Dermis blood vessel endothelial cell (primary cell): Measurements from ENCODE around the gene CARM1. TPM values are rescaled to one million over a fixed set of nuclear protein-coding genes. Genes with fewer than 3 reads are reported as not detected.
A peak's percentile ranks its signal among the peaks of the same experiment; 100 is the strongest.

Experiments used
- DNase-seq: peaks from one replicate; pipeline ENCODE4 v3.0.0; 2010
- total RNA-seq: library from RNA; depleted of rRNA; stranded (reverse); fragments of >200 nt; gene quantifications from 2 replicates; pipeline ENCODE4 v1.2.3, GENCODE V29; 2014

The CARM1 gene
- total RNA-seq, 1 donor from 2014 or later: 19.2 TPM

DNA sequence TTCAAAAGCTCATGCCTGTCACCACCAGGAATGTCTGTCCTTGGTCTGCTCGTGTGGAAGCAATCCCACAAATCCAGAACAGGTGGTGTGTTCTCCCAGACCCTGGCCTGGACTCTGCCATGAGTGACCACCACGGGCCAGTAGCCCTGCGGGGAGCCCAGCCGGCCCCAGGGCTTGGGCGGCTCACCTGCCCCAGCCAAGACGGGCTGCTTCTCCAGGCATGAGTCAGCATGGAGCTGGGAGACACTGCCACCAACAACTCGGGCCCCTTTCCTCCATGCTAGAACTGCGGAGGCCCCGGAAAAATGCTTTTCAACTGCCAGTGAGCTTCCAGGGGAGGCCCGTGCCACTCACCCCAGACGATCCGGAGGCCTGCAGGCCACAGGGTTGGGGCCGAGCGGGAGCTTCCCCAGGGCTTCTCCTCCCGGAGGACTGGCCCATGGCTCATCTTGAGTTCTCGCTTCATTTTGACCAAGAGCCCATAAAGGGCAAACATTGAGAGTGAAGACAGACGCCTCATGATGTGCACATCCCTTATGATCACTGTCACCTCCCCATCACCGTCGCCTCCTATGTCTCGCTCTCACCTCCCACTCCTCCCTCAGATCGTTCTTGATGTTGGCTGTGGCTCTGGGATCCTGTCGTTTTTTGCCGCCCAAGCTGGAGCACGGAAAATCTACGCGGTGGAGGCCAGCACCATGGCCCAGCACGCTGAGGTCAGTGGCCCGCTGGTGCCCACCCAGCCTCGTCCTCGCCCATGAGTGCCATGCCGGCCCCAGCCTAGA lies 40.4 kb downstream of the CARM1 start:
- DNase-seq: no peak

DNA sequence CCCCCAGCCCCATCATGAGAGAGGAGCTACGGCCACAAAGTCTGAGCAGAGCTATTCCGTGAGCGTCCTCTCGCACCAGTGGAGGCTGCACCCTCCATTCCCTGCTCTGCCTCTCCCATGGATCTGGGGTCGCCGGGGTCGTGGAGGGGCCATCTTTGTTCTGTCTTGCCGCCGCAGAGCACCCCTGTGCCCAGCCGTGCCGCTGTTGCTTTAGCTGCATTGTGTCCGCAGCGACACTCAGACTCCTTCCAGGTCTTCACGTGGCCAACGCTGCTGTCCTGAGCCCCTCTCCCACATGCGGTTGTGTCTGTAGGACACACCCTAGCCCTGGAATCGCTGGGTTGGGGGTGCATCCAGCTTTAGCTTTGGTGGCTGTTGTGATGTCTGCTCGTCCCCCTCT lies 41.3 kb downstream of the CARM1 start:
- no peak for DNase-seq

DNA sequence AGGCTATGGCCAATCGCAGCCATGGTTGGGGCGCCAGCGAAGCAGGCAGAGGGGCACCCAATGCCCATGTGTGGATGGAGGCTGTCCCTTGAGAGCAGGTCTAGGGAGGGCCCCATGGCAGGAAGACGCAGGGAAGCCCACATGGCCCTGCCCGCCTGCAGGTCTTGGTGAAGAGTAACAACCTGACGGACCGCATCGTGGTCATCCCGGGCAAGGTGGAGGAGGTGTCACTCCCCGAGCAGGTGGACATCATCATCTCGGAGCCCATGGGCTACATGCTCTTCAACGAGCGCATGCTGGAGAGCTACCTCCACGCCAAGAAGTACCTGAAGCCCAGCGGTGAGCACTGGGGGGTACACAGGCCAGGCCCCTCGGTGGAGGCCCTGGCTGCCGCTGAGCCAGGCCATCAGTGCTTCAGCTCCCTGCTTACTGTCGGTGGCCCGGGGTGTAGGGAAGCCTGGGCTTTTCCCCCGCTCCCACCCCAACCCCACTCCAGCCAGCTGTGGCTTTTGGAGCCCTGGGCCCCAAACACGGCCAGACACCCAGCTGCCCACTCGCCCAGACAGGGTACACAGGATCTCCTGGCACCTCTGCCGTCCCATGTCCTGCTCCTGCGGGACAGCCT lies 42.5 kb downstream of the CARM1 start:
- DNase-seq: no peak

DNA sequence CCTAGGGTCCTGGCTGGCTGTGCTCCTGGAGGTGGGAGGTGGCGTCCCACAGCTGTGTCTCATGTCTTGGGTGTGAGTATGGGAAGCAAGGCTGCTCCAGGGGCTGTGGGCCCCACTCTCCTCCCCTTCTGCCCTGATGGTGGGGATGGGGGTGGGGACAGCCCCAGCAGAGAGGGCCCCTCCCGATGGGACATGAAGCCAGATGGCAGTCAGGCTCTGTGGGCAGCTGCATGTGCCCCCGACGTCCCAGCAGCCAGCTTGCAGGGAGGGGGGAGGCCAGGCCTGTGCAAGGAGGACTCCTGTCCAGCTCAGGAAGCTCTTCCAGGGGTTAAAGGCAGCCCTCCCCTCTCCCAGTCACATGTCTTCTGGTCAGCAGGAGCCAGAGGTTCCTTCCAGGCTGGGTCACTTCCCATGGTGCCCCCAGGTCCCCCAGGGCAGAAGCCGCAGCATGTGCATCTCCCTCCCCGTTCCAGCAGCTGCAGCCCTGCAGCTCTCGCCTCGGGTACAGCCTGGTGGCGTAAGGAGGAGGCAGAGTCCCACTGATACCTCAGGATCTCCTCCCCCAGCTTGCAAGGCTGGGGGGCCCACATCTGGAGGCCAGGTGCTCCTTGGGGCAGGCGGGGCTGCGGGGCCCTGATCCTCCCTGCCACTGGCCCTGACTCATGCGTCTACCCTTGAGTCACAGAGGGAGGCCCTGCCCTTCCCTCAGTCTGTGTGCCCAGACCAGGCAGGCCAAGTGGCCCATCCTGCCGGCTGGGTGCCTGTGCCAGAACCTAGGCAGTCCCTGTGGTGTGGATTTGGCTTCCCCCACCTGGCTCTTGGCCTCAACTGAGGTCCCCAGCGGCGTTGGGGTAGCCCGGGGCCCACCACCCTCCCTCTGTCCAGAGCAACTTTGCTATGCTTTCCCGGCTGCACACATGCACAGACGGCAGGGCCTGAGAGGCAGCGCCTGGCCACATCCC lies 44.1 kb downstream of the CARM1 start:
- DNase-seq: no peak

DNA sequence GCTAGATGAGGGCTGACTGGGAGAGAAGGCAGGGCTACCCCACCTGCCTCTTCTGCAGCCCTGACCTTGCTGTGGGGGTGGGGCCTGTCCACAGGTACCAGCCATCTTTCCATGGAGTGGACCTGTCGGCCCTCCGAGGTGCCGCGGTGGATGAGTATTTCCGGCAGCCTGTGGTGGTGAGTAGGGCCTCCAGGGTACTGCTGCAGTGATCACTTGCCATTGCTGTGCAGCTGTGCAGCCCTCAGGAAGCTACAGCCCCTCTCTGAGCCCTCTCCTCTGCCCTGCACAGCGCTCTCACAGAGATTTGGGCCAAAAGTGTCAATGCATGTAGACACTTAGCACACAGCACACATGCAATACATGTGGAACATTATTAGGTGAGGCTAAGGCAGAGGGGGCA lies 45.2 kb downstream of the CARM1 start:
- no peak for DNase-seq

DNA sequence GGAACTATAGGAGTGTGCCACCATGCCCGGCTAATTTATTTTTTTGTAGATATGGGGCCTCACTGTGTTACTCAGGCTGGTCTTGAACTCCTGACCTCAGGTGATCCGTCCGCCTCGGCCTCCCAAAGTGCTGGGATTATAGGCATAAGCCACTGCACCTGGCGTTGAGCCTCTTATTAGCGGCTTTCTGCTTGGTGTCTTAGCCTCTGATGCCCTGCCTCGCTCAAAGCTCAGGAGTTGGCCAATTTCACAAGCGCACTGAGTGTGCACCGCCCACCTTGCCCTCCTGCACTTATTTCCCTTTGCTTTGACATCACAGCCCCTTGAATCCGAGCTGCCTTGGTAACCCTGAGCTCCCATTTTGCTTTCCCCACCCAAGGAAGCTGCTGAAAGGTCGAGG lies 47.0 kb downstream of the CARM1 start:
- no peak for DNase-seq

DNA sequence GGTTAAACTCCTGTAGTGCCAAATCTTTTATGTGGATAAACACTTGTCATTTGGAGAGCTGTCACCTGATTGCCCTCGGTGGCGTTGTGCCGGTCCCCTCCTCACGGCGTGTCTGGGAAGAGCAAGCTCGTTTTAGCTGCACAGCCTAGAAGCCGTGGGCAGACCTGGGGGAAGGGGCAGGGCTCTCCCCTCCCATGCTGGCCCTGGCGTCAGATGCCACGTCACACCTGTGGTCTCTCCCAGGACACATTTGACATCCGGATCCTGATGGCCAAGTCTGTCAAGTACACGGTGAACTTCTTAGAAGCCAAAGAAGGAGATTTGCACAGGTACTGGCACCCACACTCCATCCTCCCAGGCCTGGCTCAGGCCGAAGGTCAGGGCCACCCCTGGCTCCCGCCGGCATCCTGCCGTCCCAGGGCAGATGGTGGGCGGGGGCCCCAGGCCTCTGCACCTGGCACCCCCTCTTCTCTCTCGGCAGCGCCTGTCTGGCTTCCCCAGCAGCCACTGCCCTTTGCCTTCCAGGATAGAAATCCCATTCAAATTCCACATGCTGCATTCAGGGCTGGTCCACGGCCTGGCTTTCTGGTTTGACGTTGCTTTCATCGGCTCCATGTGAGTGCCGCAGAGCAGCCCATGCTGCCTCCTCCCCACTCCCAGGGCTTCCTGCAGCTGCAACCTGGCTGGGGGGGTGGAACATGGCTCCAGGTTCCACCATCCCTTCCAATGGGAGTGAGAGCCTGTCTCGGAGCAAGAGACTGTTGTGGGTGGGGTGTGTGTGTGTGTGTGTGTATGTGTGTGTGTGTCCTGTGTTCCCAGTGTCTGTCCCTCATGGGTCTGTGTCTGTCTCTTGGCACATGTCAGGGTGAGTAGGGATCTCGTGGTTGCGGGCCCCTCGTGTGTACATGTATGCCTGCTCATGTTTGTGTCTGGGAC lies 48.3 kb downstream of the CARM1 start:
- no peak for DNase-seq

DNA sequence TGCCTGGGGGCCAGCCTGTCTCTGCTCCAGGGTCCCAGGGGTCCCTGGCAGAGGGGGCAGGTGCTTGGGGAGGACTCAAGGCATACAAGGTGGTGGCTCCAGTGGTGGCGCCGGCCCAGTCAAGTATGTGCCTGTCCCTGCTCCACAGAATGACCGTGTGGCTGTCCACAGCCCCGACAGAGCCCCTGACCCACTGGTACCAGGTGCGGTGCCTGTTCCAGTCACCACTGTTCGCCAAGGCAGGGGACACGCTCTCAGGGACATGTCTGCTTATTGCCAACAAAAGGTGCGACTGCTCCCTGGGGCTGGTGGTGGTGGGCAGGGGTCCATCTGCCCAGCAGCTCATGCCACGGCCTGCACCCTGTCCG lies 48.9 kb downstream of the CARM1 start:
- DNase-seq: no peak

DNA sequence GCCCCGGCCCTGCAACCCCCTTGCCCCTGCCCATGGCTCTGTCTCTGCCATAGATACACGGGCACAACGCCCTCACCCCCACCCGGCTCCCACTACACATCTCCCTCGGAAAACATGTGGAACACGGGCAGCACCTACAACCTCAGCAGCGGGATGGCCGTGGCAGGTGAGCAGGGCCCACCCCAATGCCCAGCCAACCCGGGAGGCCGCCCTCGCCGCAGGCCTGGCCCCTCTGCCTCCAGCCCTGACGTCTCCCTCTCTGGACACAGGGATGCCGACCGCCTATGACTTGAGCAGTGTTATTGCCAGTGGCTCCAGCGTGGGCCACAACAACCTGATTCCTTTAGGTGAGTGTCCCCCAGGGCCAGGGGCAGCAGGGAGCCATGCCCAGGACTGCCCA lies 49.4 kb downstream of the CARM1 start:
- no peak for DNase-seq

DNA sequence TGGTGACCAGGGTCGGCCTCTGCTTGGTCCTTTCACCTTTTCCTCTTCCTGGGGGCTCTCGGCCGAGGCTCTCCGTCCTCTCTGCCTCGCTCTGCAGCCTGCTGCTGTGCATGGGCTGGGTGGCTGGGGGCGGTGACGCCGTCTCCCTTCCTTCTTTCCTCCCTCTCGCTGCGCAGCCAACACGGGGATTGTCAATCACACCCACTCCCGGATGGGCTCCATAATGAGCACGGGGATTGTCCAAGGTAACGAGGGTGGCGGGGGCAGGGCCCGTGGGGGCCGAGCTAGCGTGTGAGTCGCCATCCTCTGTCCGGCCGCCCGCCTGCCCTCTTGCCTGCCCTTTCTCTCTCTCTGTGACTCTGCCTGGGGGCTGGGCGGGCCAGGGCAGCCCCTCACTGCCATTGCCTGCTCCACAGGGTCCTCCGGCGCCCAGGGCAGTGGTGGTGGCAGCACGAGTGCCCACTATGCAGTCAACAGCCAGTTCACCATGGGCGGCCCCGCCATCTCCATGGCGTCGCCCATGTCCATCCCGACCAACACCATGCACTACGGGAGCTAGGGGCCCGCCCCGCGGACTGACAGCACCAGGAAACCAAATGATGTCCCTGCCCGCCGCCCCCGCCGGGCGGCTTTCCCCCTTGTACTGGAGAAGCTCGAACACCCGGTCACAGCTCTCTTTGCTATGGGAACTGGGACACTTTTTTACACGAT lies 50.0 kb downstream of the CARM1 start:
- no peak for DNase-seq

DNA sequence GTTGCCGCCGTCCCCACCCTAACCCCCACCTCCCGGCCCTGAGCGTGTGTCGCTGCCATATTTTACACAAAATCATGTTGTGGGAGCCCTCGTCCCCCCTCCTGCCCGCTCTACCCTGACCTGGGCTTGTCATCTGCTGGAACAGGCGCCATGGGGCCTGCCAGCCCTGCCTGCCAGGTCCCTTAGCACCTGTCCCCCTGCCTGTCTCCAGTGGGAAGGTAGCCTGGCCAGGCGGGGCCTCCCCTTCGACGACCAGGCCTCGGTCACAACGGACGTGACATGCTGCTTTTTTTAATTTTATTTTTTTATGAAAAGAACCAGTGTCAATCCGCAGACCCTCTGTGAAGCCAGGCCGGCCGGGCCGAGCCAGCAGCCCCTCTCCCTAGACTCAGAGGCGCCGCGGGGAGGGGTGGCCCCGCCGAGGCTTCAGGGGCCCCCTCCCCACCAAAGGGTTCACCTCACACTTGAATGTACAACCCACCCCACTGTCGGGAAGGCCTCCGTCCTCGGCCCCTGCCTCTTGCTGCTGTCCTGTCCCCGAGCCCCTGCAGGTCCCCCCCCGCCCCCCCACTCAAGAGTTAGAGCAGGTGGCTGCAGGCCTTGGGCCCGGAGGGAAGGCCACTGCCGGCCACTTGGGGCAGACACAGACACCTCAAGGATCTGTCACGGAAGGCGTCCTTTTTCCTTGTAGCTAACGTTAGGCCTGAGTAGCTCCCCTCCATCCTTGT lies 50.7 kb downstream of the CARM1 start:
- DNase-seq: no peak

DNA sequence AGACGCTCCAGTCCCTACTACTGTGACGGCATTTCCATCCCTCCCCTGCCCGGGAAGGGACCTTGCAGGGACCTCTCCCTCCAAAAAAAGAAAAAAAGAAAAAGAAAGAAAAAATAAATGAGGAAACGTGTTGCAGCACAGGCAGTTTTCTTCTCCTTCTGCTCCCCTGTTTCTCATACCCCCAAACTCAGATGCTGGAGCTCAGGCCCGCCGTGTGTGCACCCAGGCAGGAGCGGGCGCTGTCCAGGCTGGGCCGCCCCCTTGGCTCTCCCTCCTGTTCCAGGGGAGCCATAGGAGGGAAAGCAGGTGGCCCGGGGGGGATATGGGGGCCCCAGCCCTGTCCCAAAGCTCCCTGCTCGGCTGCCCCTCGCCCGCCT lies 51.3 kb downstream of the CARM1 start:
- DNase-seq: no peak

DNA sequence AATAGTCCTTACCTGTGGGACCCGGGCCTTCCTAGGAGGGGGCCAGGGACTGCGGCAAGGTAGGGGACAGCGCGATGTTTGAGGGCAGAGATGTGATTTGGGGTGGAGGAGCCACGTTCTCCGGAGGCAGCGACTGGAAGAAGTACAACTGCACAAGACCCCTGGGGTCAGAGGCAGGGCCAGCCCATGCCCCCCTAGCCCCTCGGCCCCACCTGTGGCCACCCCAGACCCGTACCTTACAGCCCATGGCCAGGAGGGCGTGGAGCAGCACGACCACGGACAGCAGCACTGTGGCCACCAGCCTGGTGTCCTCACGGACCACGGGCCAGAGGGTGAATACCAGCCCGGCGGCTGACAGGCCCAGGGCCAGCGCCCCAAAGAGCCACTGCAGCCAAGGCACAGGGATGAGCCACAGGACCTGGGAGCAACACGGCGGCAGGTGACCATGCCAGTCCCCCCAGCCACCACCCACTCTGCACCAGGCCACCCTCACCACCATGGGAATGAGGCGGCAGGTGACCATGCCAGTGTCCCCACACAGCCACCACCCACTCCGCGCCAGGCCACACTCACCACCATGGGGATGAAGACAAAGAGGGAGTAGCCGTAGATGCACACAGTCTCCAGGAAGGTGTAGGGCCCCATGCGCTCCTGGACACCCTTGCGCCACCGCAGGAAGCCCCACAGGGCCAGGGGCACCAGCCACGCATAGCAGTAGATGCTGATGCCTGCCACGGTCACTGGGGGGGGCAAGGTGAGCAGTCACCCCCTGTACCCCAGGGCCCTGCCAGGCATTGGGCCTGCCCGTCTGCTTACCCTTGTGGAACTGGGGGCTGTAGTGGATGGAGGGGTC lies 52.1 kb downstream of the CARM1 start:
- no peak for DNase-seq

DNA sequence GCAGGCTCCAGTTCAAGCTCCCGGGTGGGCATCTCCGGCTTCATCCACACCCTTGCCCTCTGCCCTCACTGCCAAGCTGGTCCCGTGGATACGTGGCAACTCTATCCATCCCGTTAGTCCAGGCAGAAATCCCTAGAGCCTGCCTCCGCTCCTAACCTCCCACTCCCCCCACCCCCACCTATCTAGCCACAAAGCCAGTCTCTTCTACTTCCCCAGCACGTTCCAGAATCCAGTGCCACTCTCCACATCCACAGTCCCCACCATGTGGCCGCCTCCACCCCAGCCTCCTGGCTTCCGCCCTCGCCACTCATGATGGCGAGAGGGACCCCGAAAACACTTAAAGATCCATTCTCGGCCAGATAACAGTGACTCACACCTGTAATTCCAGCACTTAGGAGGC lies 53.2 kb downstream of the CARM1 start:
- no peak for DNase-seq

DNA sequence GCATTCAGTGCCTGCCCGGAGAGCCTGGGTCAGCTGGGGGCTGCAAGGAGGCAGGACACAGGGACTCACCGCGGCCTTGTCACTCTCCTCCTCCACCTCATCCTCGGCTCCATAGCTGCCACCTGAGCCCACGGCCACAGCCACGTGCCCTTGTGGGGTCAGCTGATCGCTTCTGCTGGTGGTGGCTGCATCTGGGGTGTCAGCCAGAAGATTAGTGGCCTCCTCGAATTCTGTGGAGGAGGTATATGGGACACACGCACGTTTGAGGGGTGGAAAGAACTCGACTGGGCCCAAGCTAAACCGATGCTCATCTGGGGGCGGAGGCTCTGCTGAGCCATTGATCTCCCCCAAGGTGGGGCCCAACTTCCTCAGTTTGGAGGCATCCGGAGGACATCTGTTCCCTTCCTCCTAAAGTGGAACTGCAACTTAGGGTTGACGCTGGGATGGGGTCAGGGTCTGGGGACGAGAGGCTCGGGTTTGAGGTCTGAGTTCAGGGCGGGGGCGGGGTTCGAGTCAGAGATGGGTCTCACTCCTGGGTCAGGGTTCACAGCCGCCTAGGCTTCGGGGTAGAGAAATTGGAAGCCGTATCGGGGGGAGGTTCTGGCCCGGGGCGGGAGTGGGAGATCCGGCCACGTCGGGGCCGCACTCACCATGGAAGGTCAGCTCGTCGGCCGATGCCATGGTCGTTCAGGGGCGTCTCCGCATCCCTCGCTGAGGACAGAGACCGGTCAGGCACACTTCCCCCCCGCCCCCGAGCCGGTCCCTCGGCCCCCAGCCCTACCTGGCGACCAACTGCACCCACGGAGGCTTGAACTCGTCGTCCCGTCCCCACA lies 56.6 kb downstream of the CARM1 start:
- no peak for DNase-seq

DNA sequence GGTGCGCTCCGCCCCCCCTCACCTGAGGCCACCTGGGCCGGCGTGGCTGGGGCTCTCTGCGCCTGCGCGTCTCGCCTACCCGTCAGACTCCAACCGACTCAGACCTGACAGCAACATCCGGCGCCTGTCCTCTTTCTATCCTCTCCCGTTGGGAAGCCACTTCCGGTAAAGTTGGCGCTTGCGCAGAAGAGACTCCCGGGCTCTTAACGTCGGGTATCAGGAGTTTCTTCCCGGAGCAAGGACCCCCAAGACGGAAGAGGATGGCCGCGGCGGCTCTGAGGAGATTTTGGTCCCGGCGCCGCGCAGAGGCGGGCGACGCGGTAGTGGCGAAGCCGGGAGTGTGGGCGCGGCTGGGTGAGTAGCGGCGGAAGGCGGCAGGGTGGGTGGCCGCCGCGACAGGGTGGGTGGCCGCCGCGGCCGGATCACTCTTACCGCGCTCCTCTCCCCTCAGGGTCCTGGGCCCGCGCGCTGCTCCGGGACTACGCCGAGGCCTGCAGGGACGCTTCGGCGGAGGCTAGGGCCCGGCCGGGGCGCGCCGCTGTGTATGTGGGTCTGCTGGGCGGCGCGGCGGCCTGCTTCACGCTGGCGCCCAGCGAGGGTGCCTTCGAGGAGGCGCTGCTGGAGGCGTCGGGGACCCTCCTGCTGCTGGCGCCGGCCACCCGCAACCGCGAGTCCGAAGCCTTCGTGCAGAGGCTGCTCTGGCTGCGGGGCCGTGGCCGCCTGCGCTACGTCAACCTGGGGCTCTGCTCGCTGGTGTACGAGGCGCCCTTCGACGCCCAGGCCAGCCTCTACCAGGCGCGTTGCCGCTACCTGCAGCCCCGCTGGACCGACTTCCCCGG lies 57.4 kb downstream of the CARM1 start, which contains the start of the genes TIMM29 and YIPF2:
Gene TIMM29 (plus strand): TSS at position 249 of the 839 bp plus-strand sequence. CDS start 12 bp downstream, at position 261.
Gene YIPF2 (minus strand): TSS at position 77 of the 839 bp plus-strand sequence. CDS start 229 bp downstream, outside the sequence.
- DNase-seq: peak; percentile 97

DNA sequence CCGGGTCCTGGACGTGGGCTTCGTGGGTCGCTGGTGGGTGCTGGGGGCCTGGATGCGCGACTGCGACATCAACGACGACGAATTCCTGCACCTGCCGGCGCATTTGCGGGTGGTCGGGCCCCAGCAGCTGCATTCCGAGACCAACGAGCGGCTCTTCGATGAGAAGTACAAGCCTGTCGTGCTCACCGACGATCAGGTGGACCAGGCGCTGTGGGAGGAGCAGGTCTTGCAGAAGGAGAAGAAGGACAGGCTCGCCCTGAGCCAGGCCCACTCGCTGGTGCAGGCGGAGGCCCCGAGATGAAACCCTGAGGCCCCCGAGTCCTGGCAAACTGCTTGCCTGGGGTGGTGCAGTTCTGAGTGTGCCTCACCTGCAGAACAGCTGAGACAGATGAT lies 58.0 kb downstream of the CARM1 start:
- DNase-seq: no peak
